Amniotic stem cell (primary cell): ENCODE data around the gene DACH1.

Source experiments
- DNase-seq: peaks from one replicate; lab custom pipeline; 2025; lab: John Stamatoyannopoulos, UW

DACH1 gene

GRCh38 chr13:71583581-71583980, 283.4 kb downstream of the DACH1 start:
- no peak for DNase-seq

GRCh38 chr13:71580614-71581013, 286.4 kb downstream of the DACH1 start:
- DNase-seq = no peak

- no peak for DNase-seq
Measured at GRCh38 chr13:71578048-71578447, 289.0 kb downstream of the DACH1 start.

GRCh38 chr13:71577127-71577526, 289.9 kb downstream of the DACH1 start:
- no peak for DNase-seq

- DNase-seq = no peak
Measured at GRCh38 chr13:71576571-71576970, 290.4 kb downstream of the DACH1 start.

- no peak for DNase-seq
Measured at GRCh38 chr13:71546881-71547280, 320.1 kb downstream of the DACH1 start.

- DNase-seq = no peak
Measured at GRCh38 chr13:71540098-71540497, 326.9 kb downstream of the DACH1 start.

- DNase-seq = no peak
Measured at GRCh38 chr13:71536201-71536600, 330.8 kb downstream of the DACH1 start.

GRCh38 chr13:71524613-71525304, 342.2 kb downstream of the DACH1 start:
- no peak for DNase-seq

GRCh38 chr13:71524245-71524612, 342.8 kb downstream of the DACH1 start:
- no peak for DNase-seq

- DNase-seq = no peak
Measured at GRCh38 chr13:71522941-71523526, 344.0 kb downstream of the DACH1 start.

GRCh38 chr13:71517004-71517403, 350.0 kb downstream of the DACH1 start:
- DNase-seq = no peak

- DNase-seq = no peak
Measured at GRCh38 chr13:71516521-71516920, 350.5 kb downstream of the DACH1 start.

- no peak for DNase-seq
Measured at GRCh38 chr13:71515744-71516038, 351.3 kb downstream of the DACH1 start.

GRCh38 chr13:71514900-71515743, 351.9 kb downstream of the DACH1 start:
- no peak for DNase-seq

- no peak for DNase-seq
Measured at GRCh38 chr13:71513411-71514033, 353.5 kb downstream of the DACH1 start.

GRCh38 chr13:71503781-71504180, 363.2 kb downstream of the DACH1 start:
- no peak for DNase-seq

GRCh38 chr13:71499944-71500514, 367.0 kb downstream of the DACH1 start:
- DNase-seq = no peak

- no peak for DNase-seq
Measured at GRCh38 chr13:71499235-71499634, 367.8 kb downstream of the DACH1 start.

GRCh38 chr13:71493189-71493588, 373.8 kb downstream of the DACH1 start:
- no peak for DNase-seq

GRCh38 chr13:71492346-71492871, 374.6 kb downstream of the DACH1 start:
- no peak for DNase-seq

GRCh38 chr13:71491010-71491409, 376.0 kb downstream of the DACH1 start:
- no peak for DNase-seq
